ENCODE measurements around the gene HDAC5.
"Not testable (repeated sequence)": the region's sequence is repeated elsewhere in the genome, so short reads cannot be mapped to it uniquely, and the experiment has no call there.

Gene HDAC5

GRCh38 chr17:44123356-44124117, at the start of gene HDAC5:
TSS of gene HDAC5 (minus strand) at chr17:44123641. CDS start at chr17:44117515, 6,126 bp downstream.
- DNase-seq: peak; percentile 98

GRCh38 chr17:44171931-44172455, 48.6 kb upstream of the HDAC5 start:
- DNase-seq: no peak

- DNase-seq: no peak
These were observed 47.2 kb upstream of the HDAC5 start, which contains the start of gene ASB16 for GRCh38 chr17:44170499-44171201. TSS of gene ASB16 (plus strand) at chr17:44170704. CDS start at chr17:44170790, 86 bp downstream.

DNA sequence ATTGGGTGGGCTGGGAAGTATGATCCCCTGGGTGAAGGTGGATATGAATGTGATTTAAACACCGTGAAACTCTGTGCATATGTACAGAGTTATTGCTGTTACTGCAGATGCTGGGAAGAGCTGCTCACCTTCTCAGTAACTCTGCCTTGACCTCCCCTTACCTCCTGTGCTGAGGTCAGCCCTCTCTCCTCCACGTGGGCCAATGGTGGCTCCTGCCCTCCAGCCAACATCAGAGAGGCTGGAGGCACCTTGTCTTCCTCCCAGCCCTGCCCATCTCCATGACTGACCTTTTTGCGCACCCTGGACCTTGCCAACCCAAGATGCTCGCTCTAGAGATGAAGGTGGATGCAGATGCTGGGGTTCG, 46.7 kb upstream of the HDAC5 start:
- no peak for DNase-seq

- no peak for DNase-seq
These were observed 43.9 kb upstream of the HDAC5 start for GRCh38 chr17:44167181-44167861.

- DNase-seq: no peak
These were observed 41.0 kb upstream of the HDAC5 start for GRCh38 chr17:44164476-44164875.

DNA sequence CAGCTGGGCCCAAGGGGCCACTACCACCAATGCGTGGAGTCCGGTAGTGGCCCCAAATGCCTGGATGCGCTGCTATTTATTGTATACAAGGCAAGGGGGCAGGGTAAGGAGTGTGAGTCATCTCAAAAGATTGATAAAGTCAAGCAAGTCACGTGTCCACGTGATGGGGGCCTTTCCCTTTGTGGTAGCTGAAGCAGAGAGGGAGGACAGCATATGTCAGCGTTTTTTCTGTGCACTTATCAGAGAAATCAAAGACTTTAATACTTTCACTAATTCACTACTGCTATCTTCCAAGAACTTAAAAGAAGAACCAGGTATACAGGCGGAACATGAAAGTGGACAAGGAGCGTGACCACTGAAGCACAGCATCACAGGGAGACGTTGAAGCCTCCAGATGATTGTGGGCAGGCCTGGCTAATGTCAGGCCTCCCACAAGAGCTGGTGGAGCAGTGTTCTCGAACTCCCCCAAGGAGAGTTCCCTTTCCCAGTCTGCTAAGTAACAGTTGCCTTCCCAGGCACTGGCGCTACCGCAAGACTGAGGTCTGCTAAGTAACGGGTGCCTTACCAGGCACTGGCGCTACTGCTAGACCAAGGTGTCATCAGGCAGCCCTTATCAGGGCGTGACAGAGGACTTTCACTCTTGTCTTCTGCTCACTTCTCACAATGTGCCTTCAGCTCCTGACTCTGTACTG, 36.2 kb upstream of the HDAC5 start:
- peak; percentile 53 for DNase-seq

GRCh38 chr17:44155488-44155887, 32.0 kb upstream of the HDAC5 start:
- DNase-seq: no peak

DNA sequence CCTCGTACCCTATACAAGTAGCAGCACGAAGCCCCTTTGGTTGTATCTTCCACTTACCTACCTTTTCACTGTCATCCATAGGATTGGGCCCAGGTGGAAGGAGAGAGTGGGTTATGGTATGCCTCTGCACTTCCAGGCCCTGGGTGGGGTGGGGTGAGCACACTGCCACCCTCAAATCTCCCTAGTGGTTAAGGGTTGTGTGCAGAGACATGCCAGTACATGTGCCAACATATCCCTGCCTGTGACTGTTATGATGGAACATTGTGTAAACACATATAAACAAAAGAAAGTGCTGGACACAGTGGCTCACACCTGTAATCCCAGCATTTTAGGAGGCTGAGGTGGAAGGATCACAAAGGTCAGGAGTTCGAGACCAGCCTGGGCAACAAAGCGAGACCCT, 29.4 kb upstream of the HDAC5 start:
- DNase-seq: no peak

DNA sequence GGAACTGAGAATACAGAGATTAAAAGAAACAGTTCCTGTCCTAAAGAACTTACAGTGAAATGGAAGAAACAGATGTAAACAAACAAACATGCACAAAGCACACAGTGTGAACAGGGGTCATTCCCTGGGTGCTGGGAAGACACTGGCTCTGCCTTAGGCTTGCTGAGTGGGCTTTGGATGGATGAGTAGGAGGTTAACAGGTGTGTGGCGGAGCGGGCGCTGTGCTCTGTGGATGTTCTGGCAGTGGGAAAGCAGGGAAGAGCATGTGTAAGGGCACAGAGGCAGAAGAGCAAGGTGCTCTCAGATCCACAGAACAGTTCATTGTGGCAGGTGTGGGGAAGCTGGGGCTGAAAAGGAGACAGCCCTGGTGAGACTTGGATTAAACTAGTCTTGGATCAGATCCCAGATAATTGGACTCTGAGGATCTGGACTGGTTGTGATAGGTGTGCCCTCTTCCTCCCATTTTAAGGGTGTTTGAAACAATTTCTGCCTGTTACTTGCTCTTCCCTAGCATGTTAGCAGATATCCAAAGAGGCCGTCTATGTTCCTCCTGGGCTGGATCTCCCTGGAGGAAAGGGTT, 26.4 kb upstream of the HDAC5 start:
- DNase-seq: no peak

GRCh38 chr17:44149066-44149465, 25.6 kb upstream of the HDAC5 start:
- DNase-seq: not testable (repeated sequence)

DNA sequence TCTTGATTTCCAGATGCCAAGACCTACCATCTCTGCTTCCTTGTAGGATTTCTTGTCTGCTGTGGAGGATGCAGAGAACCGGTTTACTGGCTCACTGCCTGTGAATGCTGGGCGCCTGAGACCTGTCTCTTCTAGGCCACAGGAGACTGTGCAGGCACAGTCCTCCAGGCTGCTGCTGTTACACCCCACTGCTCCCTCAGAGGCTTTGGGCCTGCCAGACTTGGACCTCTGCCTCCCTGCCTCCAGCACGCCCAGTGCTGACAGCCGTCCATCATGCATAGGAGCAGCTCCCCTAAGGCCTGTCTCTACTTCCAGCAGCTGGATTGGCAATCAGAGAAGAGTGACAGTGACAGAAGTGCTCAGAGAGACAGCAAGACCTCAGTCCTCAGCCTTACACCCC, 24.4 kb upstream of the HDAC5 start:
- DNase-seq: no peak

GRCh38 chr17:44146375-44147346, 23.2 kb upstream of the HDAC5 start:
- no peak for DNase-seq

DNA sequence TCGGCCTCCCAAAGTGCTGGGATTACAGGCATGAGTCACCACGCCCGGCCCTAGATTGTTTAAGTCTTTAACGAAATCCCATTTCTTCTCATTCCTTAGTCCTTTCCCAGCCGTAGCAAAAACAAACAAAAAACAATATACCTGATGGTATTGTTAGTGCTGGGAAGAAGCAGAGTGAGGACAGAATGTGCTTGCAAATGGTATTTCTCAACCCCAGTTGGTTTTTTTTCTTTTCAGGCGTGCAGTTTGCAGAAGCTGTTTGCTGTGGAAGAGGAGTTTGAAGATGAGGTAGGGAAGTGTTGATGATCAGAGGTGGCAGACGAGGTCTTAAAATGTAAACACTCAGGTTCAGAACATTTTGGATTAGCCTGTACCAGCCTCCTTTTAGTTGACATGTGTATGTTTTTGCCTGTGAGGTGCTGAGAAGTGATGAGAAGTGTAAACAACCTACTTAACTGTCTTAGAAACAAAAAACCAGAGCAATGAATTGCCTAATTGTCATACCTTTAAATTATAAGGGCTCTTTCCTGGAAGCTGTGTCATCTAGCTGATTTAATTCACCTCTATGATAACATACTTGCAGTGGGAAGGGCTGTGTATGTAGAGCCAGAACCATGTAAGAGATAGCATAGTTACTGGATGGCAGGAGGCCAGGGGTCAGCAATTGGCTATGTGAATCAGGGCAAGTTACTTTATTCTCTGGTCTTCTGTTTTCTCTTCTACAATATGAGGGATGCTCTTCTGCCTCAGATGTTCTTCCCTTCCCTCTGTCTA, 21.7 kb upstream of the HDAC5 start:
- DNase-seq: no peak

DNA sequence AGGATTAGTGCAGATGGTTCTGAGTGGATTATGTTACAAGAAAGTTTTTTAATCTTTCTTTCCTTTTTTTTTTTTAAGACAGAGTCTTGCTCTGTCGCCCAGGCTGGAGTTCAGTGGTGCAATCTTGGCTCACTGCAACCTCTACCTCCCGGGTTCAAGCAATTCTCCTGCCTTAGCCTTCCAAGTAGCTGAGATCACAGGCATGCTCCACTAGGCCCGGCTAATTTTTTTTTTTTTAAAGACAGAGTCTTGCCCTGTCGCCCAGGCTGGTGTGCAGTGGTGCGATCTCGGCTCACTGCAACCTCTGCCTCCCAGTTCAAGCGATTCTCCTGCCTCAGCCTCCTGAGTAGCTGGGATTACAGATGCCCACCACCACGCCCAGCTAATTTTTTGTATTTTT, 20.5 kb upstream of the HDAC5 start:
- DNase-seq: not testable (repeated sequence)

DNA sequence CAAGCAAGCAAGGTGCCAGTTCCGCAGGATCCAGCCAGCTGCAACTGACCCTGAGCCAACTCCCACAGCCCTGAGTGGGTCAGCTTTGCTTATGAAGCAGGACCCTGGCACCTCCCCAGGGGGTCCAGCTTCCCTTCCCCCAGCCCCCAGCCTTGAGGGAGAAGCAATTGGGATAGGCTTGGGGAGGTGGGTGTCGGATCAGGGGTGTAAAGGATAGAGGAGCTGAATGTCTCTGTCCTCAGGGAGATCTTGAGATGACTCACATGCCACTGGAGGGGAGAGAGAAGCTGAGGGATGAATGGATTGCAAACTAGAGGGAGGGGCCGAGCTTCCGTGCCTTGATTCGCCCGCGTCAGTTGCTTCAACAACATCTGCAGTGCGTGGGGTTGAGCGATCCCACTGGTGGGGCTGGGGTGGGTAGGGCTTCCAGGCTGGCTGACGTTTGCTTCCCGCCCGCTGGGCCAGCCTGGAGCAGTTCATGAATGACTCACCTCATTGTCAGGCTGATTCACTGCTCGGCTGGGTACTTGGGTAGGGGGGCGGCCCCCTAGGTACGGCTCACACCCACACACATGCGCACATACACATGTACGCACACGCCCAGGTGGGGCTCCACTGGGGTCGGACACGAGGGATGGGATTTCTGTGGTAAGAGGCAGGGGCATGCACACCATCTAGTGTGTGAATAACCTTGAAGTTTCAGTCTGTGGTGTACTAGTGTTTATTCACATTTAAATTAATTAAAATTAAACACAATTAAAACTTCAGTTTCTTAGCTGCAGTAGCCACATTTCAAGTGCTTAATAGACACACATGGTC, 14.7 kb upstream of the HDAC5 start:
- DNase-seq: peak; percentile 81

DNA sequence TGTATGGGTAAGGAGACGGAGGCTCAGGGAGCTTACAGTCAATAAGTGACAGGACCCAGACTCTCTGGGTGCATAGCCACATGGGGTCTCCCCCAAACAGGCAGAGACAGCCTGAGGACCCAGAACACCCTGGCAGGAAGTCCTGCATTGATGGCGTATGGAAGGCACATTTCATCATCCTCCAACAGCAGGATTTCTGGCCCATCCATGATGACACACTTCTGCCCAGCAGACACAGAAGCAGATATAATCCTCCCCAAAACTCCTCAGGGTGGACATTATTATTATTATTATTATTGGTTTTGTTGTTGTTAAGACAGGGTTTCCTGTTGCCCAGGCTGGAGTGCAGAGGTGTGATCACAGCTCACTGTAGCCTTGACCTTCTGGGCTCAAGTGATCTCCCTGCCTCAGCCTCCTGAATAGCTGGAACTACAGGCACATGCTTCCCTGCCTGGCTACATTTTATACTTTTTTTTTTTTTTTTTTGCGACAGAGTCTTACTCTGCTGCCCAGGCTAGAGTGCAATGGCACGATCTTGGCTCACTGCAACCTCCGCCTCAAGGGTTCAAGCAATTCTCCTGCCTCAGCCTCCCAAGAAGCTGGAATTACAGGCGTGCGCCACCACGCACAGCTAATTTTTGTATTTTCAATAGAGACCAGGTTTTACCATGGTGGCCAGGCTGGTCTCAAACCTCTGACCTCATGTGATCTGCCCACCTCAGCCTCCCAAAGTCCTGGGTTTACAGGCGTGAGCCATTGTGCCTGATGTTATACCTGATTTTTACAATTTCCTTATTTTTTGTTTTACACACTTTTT, 11.5 kb upstream of the HDAC5 start:
- DNase-seq: no peak

- no peak for DNase-seq
These were observed 10.6 kb upstream of the HDAC5 start for GRCh38 chr17:44133918-44134476.
